GM19452 (cell line): ENCODE measurements around the gene SLAMF9.

Experiments
- ATAC-seq: cut with Tn5 transposase; IDR thresholded peaks from one replicate; pipeline ENCODE4 v1.9.1; 2021; ENCODE audit not compliant: unreplicated experiment

SLAMF9 gene

GRCh38 chr1:159934136-159935039, 19.6 kb downstream of the SLAMF9 start:
- no peak for ATAC-seq

- ATAC-seq: no peak
These were observed 20.7 kb downstream of the SLAMF9 start for GRCh38 chr1:159933347-159933746.

GRCh38 chr1:159932296-159933285, 21.4 kb downstream of the SLAMF9 start:
- ATAC-seq: no peak

- no peak for ATAC-seq
These were observed 22.3 kb downstream of the SLAMF9 start for GRCh38 chr1:159931795-159932173.

- no peak for ATAC-seq
These were observed 22.8 kb downstream of the SLAMF9 start for GRCh38 chr1:159931101-159931794.

GRCh38 chr1:159930634-159931033, 23.4 kb downstream of the SLAMF9 start:
- ATAC-seq: no peak

GRCh38 chr1:159930216-159930615, 23.8 kb downstream of the SLAMF9 start:
- no peak for ATAC-seq

GRCh38 chr1:159929155-159930051, 24.6 kb downstream of the SLAMF9 start:
- no peak for ATAC-seq

- ATAC-seq: no peak
These were observed 25.5 kb downstream of the SLAMF9 start for GRCh38 chr1:159928491-159929050.

- ATAC-seq: no peak
These were observed 26.1 kb downstream of the SLAMF9 start for GRCh38 chr1:159927849-159928431.

GRCh38 chr1:159927211-159927848, 26.7 kb downstream of the SLAMF9 start:
- no peak for ATAC-seq

GRCh38 chr1:159925719-159926078, 28.3 kb downstream of the SLAMF9 start:
- ATAC-seq: peak; percentile 1

- ATAC-seq: peak; percentile 62
These were observed 29.0 kb downstream of the SLAMF9 start, which contains the start of gene TAGLN2 for GRCh38 chr1:159924791-159925718. TSS of gene TAGLN2 (minus strand) at chr1:159925507. CDS start at chr1:159920509, 4,998 bp downstream.

- ATAC-seq: no peak
These were observed 29.8 kb downstream of the SLAMF9 start for GRCh38 chr1:159924025-159924790.

- ATAC-seq: peak; percentile 24
These were observed 30.6 kb downstream of the SLAMF9 start for GRCh38 chr1:159923203-159924024.
